Fibroblast of lung (primary cell): ENCODE data around the gene SUGCT. TPM values are rescaled to one million over a fixed set of nuclear protein-coding genes. Genes with fewer than 3 reads are reported as not detected.

ENCODE experiments used
- DNase-seq, 2 donors: peaks; one replicate each; pipeline versions ENCODE4 v3.0.0 to v3.0.0-alpha.2; 2010; ENCODE audit warnings: low read depth in 2 of 2
- H2AFZ ChIP-seq: 2 replicates; pipeline ENCODE4 v1.5.1; 2012; ENCODE audit warnings: low read length, control low read depth, inconsistent platforms
- H3K27ac ChIP-seq: 2 replicates; pipeline ENCODE4 v1.5.1; 2011; ENCODE audit warnings: low read length, control low read depth; ENCODE audit not compliant: insufficient read depth
- H3K27me3 ChIP-seq: 2 replicates; pipeline ENCODE4 v1.5.1; 2011; ENCODE audit warnings: mild to moderate bottlenecking, low read length; ENCODE audit not compliant: control insufficient read depth, insufficient read depth
- H3K36me3 ChIP-seq: 2 replicates; pipeline ENCODE4 v1.5.1; 2011; ENCODE audit warnings: low read length; ENCODE audit not compliant: control insufficient read depth, insufficient read depth
- H3K4me1 ChIP-seq: 2 replicates; pipeline ENCODE4 v1.5.1; 2011; ENCODE audit warnings: low read length; ENCODE audit not compliant: control insufficient read depth, insufficient read depth; ENCODE audit errors: extremely low read depth
- H3K4me2 ChIP-seq: 2 replicates; pipeline ENCODE4 v1.5.1; 2011; ENCODE audit warnings: low read length, control low read depth; ENCODE audit not compliant: insufficient read depth; ENCODE audit errors: extremely low read depth
- H3K4me3 ChIP-seq, 4 experiments: fragments of 200-600 bp in 1 of 4; sonication (generic) in 1 of 4; replicated peaks in 1 of 4; 2 replicates each; pipeline ENCODE4 v1.5.1; 2011 to 2016; ENCODE audit warnings: low read length in 4 of 4, low read depth in 3 of 4, mild to moderate bottlenecking in 3 of 4, control low read depth in 2 of 4, inconsistent platforms in 1 of 4, mixed read lengths in 1 of 4; ENCODE audit not compliant: insufficient read depth in 1 of 4; ENCODE audit errors: control extremely low read depth in 1 of 4
- H3K79me2 ChIP-seq: 2 replicates; pipeline ENCODE4 v1.5.1; 2012; ENCODE audit warnings: mild to moderate bottlenecking, low read length, inconsistent platforms; ENCODE audit not compliant: control insufficient read depth, insufficient read depth
- H3K9ac ChIP-seq: 2 replicates; pipeline ENCODE4 v1.5.1; 2011; ENCODE audit warnings: mild to moderate bottlenecking, low read length, control low read depth; ENCODE audit not compliant: insufficient read depth
- H3K9me3 ChIP-seq: 2 replicates; pipeline ENCODE4 v1.5.1; 2012; ENCODE audit warnings: low read depth, low read length; ENCODE audit not compliant: control insufficient read depth, insufficient read depth
- H4K20me1 ChIP-seq: 2 replicates; pipeline ENCODE4 v1.5.1; 2011; ENCODE audit warnings: low read length; ENCODE audit not compliant: control insufficient read depth, insufficient read depth; ENCODE audit errors: extremely low read depth
- EZH2 ChIP-seq: IDR thresholded peaks from 2 replicates; pipeline ENCODE4 v1.5.1; 2012; ENCODE audit warnings: low read length, control low read depth, mild to moderate bottlenecking; ENCODE audit errors: missing control alignments
- polyA plus RNA-seq, 2 donors: library from polyadenylated mRNA; depleted of rRNA in 1 of 2; stranded (reverse) in 1 of 2; unstranded in 1 of 2; fragments of >200 nt; gene quantifications; 2 replicates each; pipeline ENCODE4 v1.2.1, GENCODE V29; 2011 to 2012; ENCODE audit warnings: missing spikeins in 1 of 2
- total RNA-seq: library from RNA; depleted of rRNA; stranded (reverse); fragments of >200 nt; gene quantifications from 2 replicates; pipeline ENCODE4 v1.2.1, GENCODE V29; 2014
- TF ChIP-seq, protein P1 (sequence below), 2 donors: IDR thresholded peaks in 1 of 2; conservative IDR thresholded peaks in 1 of 2; 1 replicate in 1 of 2; 2 replicates in 1 of 2; pipeline ENCODE4 v1.5.1; 2011 to 2012; ENCODE audit warnings: low read length in 2 of 2, control low read depth in 1 of 2, inconsistent platforms in 1 of 2, low read depth in 1 of 2, mild to moderate bottlenecking in 1 of 2

SUGCT gene
- total and polyA plus RNA-seq, 2 donors (not counting 1 experiment from before 2014, with no cell fraction given), result 8.4 to 16.5 TPM

- Histone ChIP-seq H3K4me2 (no peak overlapping the region), H3K27me3 (no peaks in the 10 kb centered on the region), H3K27ac (no peak overlapping the region), H2AFZ (no peak overlapping the region), H3K36me3 (no peaks in the 10 kb centered on the region), H3K9ac (no peak overlapping the region), H3K79me2 (no peaks in the 10 kb centered on the region), H4K20me1 (no peaks in the 10 kb centered on the region), H3K4me1 (peaks cover 9% of the 10 kb centered on the region), H3K9me3 (no peaks in the 10 kb centered on the region), H3K4me3 (no peak overlapping the region)
- DNase-seq, result peak in 1 of 2 donors; percentile 12
- TF ChIP-seq EZH2, result no peak
- TF ChIP-seq, protein P1, sequence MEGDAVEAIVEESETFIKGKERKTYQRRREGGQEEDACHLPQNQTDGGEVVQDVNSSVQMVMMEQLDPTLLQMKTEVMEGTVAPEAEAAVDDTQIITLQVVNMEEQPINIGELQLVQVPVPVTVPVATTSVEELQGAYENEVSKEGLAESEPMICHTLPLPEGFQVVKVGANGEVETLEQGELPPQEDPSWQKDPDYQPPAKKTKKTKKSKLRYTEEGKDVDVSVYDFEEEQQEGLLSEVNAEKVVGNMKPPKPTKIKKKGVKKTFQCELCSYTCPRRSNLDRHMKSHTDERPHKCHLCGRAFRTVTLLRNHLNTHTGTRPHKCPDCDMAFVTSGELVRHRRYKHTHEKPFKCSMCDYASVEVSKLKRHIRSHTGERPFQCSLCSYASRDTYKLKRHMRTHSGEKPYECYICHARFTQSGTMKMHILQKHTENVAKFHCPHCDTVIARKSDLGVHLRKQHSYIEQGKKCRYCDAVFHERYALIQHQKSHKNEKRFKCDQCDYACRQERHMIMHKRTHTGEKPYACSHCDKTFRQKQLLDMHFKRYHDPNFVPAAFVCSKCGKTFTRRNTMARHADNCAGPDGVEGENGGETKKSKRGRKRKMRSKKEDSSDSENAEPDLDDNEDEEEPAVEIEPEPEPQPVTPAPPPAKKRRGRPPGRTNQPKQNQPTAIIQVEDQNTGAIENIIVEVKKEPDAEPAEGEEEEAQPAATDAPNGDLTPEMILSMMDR (conservative IDR thresholded peaks at IDR 0.05 in 1 of 2, IDR thresholded peaks at IDR 0.05 in 1 of 2; ENCODE audit: low read depth in 1 of 2, low read length in 2 of 2), result no peak
These were observed 88.8 kb downstream of the SUGCT start for GRCh38 chr7:40223451-40224127.

DNA sequence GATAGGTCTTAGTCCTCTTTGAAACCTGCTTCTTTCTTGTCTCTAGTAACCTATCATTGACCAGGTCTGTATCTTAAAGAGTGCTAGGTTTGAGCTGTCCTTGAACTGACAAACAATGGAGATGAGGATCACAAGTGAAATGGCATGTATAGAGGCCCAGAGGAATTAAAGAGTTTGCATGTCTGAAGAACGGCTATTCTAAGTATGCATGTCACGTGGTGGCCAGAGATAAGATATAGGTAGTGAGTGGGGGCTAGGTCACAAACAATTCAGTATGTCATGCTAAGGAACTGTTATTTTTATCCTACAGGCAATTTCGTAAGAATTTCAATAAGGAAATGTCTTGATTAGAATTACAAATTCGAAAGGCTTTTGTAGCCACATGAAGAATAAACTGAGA is 95.3 kb downstream of the SUGCT start:
- no peaks in the 10 kb centered on the region for H4K20me1 ChIP-seq
- no peak overlapping the region for H3K27ac ChIP-seq
- H3K4me3 ChIP-seq, result no peak overlapping the region
- DNase-seq, result peak in 1 of 2 donors; percentile 53
- no peak overlapping the region for H2AFZ ChIP-seq
- H3K4me2 ChIP-seq, result no peak overlapping the region
- H3K36me3 ChIP-seq, result no peaks in the 10 kb centered on the region
- no peaks in the 10 kb centered on the region for H3K9me3 ChIP-seq
- no peaks in the 10 kb centered on the region for H3K79me2 ChIP-seq
- no peaks in the 10 kb centered on the region for H3K27me3 ChIP-seq
- no peak for TF ChIP-seq EZH2
- TF ChIP-seq, protein P1 (conservative IDR thresholded peaks at IDR 0.05 in 1 of 2, IDR thresholded peaks at IDR 0.05 in 1 of 2; ENCODE audit: low read depth in 1 of 2, low read length in 2 of 2), result no peak
- H3K9ac ChIP-seq, result no peak overlapping the region
- no peaks in the 10 kb centered on the region for H3K4me1 ChIP-seq

DNA sequence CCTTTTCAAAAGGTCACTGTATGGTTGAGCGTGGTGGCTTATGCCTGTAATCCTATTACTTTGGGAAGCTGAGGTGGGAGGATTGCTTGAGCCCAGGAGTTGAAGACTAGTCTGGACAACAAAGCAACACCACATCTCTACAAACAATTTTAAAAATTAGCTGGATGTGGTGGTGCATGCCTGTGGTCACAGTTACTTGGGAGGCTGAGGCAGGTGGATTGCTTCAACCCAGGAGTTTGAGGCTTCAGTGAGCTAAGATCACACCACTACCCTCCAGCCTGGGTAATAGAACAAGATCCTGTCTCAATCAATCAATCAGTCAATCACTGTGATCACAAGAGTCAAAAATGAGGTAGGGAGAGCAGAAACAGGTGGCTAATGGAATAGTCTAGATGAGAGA is 97.0 kb downstream of the SUGCT start:
- Histone ChIP-seq H3K9ac (no peak overlapping the region), H3K79me2 (no peaks in the 10 kb centered on the region), H3K4me1 (no peaks in the 10 kb centered on the region), H3K4me3 (no peak overlapping the region), H4K20me1 (no peaks in the 10 kb centered on the region), H3K27ac (no peak overlapping the region), H3K36me3 (no peaks in the 10 kb centered on the region), H3K4me2 (no peak overlapping the region), H3K27me3 (no peaks in the 10 kb centered on the region), H2AFZ (no peak overlapping the region), H3K9me3 (no peaks in the 10 kb centered on the region)
- peak in 1 of 2 donors; percentile 54 for DNase-seq
- TF ChIP-seq EZH2, result no peak
- TF ChIP-seq, protein P1 (conservative IDR thresholded peaks at IDR 0.05 in 1 of 2, IDR thresholded peaks at IDR 0.05 in 1 of 2; ENCODE audit: low read depth in 1 of 2, low read length in 2 of 2), result no peak
